Occipital lobe (tissue), 2 donors: ENCODE results near the gene HAGH. TPM values are rescaled to one million over a fixed set of nuclear protein-coding genes. Genes with fewer than 3 reads are reported as not detected.

Source experiments
- DNase-seq: peaks from one replicate; lab custom pipeline; 2025; lab: John Stamatoyannopoulos, UW
- total RNA-seq: library from RNA; depleted of rRNA; stranded (reverse); fragments of >200 nt; gene quantifications from one replicate; pipeline ENCODE4 v1.2.3, GENCODE V29; 2014

Gene HAGH
- total RNA-seq, 1 donor from 2014 or later = 49.1 TPM

DNA sequence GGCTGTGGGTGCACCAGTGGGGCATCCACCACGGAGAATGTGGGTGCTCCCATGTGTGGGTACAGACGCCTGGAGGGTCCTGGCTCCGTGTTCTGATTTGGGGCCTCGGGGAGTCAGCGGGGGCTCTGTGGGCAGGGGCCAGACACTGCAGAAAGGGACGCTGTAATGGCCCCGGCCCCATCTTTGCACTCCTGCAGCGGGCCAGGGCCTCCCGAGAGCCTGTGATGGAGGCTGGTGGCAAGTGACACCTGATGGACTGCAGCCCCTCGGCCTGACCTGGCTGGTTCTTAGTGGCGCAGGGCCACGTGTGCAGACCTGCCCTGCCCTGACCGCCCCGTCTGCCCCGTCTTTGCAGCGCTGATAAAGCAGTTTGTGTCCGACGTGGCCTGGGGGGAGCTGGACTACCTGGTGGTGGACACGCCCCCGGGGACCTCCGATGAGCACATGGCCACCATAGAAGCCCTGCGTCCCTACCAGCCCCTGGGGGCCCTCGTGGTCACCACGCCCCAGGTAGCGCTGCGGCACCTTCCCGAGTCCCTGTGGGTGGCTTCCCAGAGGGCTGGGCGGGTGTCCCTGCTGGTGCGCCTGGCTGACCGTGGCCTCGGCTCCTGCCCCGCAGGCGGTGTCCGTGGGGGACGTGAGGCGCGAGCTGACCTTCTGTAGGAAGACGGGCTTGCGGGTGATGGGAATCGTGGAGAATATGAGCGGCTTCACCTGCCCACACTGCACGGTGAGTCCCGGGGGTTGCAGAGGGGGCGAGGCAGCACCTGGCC is 39.1 kb downstream of the HAGH start:
- no peak for DNase-seq

DNA sequence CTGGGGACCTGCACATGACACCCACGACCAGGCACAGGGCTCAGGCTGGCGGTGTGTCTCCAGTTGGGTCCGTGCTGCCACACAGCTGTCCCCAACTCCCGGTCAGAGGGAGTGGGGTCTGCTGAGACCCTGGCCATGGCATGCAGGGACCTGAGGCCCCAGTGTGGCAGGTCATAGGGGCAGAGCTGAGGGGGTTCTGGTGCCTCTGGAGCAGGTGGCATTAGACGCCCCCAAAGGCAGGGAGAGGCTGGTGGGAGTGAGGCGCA is 39.6 kb downstream of the HAGH start:
- no peak for DNase-seq

DNA sequence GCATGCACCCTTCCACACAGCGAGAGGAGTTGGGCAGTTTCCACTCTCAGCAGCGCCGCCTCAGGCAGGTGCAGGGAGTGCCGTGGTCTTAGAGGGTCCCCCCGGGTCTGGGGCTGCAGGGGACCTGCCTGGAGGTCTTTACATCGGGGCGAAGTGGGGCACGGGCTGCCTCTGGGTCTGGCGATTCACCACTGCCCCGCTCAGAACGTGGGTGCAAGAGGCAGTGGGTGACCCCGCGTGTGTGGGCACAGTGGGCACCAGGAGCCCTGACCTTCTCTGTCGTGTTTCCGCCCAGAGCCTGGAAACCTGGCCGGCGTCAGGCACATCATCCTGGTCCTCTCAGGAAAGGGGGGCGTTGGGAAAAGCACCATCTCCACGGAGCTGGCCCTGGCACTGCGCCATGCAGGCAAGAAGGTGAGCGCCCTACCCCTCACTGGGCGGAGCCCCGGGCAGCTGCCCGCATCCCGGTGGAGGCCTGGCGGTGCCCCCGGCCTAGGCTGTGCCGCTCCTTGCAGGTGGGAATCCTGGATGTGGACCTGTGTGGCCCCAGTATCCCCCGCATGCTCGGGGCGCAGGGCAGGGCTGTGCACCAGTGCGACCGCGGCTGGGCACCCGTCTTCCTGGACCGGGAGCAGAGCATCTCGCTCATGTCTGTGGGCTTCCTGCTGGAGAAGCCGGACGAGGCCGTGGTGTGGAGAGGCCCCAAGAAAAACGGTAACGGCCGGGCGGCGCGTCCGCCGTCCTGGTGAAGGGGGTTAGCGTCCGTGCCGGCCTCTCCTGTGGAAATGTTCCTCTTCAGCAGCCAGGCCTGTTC is 40.2 kb downstream of the HAGH start:
- DNase-seq = no peak

DNA sequence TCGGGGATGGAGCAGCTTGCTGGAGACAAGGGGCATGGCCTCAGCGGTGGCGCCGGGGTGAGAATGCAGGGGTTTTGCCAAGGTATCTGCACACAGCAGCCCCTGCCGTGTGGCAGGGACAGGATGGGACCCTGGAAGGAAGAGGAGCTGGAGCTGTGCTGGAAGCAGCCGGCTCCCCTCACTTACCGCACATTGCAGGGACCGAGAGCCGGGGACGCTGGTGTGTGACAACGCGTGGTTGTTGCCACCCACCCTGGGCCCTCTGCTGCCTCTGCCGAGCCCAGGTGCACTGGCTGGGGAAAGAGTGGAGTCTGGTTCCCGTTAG is 40.8 kb downstream of the HAGH start:
- DNase-seq = no peak

DNA sequence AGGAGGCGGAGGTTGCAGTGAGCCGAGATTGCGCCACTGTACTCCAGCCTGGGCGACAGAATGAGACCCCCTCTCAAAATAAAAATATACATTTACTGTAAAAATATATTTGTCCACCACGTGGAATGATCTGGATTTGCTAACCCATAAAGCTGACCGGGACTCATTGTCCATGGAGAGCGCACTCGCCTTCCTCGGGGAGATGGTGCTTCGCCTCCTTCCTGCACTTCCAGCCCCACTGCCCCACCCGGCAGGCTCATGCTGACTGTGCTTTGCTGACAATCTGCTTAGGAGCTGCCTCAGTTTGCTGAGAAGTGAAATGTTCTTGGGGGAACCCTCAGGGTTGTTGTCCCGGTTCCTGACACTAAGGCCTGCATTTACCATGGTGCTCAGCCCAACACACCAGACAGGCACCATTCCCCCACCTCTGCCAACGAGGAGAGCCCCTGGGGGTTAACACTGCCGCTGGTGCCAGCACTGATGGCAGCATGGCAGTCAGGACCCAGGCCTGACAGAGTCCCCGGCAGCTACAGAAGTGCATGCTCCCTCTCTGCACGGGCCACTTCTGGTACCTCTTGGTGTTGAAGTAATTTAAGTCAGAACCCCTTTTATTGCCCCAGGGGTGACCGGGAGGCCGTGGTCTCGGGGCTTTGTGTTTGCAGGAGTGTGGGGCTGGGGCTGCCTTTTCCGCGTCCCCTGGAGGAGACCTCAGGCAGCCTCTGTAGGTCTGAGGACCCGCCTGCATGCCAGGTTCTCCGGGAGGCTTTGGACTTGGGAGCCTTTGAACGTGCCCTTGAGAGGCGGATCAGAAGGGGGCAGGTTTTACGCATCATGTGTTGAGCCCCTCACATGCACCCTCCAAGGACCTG is 41.4 kb downstream of the HAGH start:
- DNase-seq = no peak

DNA sequence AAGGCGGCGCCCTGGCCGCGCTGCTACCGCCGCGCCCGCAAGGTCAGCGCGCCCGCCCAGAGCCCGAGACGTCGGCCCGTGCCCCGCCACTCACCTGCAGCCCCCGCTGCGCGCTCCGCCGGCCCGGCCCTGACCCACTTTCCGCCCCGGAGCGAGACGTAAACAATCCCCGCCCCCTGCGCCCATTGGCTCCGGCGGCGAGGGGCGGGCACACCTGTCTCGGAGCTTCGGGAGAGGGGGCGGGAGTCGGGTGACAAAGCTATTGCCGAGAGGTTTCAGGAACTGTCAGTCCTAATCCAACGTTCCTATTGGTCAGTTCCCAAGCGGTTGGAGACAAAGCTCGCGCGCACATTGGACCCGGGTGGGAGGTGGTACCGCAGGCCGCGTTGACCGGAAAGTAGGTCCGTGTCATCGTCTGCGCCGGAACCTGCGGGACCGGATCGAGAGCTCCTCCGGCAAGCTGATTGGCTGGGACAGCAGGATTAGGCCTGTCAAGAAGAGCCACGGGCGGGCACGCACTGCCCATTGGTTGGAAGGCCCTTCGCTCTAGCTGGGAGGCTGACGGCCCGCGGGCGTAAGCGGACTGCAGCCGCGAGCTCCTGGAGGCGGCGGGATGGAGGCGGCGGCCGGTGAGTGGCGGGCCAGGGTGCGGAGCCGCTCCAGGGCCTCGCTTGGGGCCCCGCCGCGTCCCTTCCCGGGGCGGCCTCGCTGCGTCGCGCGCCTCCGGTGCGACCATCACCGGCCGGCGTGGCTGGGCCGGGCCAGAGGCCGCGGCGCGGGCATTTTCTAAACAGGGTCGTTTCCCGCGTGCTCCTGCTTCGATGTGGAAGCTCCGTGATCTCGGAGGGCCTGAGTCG is 44.0 kb downstream of the HAGH start, which contains the start of the genes NUBP2 and SPSB3:
TSS of gene NUBP2 (plus strand) at position 553 of the 857 bp plus-strand sequence. CDS start at position 614, 61 bp downstream.
TSS of gene SPSB3 (minus strand) at position 164 of the 857 bp plus-strand sequence. CDS start 1,088 bp downstream, outside the sequence.
- peak; percentile 100 for DNase-seq

DNA sequence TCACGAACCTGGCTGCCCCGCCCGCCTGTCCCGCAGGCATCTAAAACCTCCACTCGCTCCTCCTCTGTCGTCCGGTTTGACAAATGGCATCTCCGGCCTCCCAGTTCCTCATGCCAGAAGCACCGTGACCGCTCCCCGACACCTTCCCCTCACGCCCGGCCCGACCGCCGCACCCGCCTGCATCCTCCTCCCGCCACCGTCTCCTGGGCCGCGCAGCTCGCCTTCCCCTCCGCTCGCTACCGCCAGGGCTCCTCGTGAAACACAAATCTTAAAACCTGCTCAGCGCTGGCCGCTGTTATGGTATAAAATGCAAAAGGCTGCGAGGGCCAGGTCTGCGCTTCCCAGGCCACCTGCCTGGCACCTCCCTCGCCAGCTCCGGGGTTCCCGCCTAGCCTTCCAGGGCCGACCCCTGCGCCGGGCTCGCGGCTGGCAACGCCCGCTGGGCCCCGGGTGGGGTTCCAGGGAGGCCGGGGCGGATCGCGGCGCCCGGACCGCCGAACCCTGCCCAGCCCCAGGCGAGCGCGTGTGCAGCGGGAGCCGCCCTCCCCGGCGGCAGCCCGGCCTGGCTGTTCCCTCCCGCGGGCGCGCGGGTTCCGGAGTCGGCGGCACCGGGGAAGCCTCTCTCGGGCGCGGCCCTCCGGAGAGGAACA is 44.7 kb downstream of the HAGH start:
- no peak for DNase-seq

DNA sequence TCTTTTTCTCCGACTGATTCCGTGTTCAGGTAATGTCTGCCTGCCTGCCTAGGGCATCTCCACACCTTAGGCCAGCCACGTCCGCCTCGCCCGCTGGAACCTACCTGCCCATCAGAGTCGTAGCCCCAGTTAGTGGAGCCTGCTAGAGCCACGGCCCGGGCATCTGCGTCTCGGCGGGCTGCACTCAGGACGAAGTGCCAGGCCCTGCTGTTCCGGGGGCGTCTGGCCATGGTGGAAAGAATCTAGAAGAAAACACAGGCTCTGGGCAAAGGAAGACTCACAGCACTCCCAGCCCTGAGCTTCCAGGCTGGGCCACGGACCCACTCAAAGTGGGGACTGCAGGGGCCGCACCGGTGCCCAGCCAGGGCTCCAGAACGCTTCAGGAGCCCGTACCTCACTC is 45.4 kb downstream of the HAGH start:
- DNase-seq = no peak

DNA sequence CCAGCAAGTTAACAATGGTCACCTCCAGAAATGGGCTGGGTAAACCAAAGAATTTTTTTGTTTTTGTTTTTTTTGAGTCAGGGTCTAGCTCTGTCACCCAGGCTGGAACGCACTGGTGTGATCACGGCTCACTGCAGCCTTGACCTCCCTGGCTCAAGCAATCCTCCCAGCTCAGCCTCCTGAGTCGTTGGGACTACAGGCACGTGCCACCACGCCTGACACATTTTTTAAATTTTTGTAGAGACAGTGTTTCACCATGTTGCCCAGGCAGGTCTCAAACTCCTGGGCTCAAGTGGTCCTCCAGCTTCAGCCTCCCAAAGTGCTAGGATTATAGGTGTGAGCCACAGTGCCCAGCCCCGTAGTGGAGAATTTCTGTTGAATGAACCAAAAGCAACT is 46.0 kb downstream of the HAGH start:
- no peak for DNase-seq

DNA sequence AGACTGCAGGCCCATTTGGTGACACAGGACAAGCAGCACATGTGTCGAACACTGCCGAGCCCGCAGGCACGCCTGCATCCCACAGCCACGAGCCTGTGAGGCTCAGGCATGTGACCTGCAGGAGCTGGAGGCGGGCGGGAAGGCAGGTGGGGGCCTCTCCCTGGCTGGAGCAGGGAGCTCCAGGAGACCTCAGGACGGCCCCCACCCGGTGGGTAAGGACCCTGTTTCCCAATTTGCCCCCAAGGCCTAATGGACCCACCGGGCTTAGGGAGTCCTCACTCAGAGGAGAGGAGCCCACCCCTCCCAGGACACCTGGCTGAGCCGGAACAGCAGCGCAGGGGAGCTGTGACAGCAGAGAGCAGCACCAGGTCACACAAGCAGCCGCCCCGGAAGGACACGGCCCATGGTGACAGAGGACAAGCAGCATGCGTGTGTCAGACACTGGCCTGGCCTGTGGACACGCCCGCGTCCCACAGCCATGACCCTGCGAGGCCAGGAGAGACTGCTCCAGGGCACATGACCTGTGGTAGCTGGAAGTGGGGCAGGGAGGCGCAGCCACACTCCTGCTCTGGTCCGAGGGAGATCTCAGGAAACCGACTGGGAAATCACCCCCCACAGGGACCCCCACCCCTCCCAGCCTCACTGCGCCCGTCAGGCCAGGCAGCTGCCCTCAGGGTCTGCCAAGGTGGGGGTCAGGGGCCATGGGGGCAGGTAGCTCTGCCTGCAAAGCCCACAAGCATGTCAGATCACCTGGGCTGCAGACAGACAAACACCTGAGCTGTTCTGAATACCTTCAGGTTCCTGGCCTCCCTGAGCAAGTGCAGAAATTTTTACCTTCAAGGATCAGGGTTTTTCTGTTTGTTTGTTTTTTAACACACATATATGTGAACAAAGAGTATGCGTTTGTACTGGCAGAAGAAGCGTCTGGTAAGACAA is 46.6 kb downstream of the HAGH start:
- DNase-seq = no peak

DNA sequence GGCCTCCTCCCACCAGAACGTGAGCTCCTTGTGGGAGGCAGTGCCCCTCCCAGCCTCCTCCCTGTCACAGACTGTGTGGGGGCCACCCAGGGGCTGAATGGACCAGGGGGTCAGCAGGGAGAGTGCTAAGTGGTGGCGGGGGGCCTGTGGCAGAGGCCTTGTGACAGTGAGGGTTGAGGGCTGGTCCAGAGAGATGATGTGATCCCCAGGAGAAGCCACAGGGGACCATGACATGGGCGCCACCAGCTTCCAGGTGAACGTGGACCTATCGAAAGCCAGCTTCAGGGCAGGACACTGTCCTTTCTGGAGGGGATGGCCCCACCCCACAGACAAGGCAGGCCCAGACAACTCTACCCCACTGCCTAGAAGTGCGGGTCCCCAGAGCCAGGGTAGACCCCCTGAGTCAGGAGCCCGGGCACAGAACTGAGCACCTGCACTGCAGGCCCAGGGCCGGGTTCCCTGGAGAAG is 47.4 kb downstream of the HAGH start:
- DNase-seq = no peak

DNA sequence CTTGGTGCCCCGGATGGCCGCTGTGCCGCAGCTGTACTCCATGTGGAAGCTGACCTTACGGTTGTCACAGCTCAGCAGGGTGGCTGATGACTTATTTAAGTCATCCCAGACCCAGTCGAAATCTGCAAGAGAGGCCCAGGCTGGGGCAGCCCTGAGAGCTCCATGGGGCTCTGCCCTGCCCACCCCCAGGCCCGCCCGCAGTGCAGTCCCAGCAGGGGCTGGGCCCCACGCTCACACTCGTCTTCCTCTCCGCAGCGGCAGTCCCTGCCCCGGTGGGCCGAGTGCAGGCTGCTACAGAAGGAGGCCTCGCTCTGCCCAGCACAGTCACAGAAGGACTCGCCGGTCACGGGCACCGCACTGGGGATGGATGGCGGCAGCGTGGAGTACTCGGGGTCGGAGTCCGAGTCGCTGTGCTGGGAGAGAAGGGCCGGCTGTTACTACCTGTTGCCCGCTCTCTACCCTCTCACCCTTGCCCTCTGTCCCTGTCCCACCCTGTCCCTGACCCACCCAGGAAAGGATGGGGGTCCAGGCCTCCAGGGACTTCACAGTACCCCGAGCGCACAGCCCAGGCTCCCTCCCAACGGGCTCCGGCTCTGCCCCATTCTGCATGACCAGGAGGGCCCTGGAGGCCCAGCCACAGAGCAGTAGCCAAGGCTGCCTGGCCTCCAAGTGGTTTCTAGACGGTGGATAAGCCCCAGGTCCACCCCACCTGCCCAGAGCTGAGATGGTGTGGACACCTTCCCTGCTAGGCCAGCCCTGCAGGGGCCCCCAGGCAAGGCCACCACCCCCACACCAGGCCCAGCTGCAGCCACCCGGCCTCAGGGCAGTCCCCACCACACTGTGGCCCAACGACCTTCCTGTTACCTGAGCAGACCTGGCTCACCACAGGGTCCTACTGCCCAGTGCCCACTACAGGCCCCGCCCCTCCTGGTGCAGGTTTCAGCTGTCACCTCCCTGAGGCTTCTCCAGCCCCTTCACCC is 48.1 kb downstream of the HAGH start:
- no peak for DNase-seq

DNA sequence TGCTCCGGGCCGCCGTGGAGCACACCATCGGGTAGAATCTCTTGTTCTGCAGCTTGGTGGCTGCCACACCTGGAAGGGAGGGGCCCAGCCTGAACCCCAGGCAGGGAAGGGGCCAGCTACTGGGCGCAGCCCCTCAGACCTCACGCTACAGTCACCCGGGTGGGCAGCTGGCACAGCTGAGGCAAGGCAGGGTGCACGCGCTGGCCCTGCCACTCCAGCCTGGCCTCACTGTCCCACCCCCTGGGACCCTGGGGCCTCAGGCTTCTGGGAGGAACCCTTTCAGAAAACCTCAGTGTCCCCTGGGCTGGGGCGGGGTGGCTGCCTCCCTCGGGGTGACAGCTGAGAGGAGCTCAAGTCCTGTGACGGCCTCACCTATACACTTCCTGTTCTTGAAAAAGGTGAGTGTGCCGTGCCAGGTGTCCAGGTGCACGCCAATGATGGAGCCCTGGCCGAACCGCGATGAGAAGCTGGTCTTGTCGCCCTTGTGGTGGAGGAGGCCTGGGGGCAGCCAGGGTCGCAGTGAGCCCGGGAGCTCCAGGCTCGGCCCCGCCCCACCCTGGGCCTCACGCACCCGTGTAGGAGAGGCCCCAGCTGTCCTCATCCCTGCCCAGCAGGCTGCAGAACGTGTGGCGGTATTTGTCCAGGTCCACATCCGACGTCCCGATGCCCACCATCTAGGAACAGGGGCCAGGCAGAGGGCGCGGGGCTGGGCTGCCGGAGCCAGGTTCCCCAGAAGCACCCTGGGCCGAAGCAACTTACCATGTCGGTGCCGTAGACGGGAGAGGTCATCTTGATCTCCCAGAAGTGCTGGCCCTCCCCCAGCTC is 49.0 kb downstream of the HAGH start:
- no peak for DNase-seq

DNA sequence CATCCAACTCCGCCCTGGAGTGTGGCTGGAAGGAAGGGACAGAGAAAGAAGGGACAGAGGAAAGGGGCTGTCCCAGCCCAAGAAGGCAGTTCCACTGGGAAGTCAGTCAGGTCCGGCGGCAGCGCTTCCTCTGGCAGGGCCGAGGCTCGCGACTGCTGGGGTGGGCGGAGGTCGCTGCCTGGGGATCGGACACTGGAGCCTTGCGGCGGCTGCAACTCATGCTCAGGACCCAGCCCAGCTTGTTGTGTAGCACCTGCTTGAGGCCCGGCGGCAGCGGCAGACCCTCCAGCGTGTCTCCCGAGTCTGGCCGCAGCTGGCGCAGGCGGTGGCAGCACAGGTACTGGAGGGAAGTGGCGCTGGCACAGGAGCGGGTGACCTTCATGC is 49.6 kb downstream of the HAGH start:
- no peak for DNase-seq

DNA sequence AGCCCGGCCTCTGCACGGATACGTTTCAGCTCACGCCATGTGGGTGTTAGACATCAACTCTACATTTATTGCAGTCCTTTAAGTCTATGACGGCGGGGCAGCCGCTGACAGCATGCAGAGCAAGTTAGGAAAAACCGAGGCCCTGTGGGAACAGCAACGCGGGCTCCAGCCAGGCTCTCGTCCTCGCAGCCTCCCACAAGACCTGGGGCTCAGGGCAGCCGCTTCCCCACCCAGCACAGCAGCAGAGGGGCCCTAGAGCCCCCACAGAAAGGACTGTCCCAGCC is 50.0 kb downstream of the HAGH start:
- DNase-seq = no peak

DNA sequence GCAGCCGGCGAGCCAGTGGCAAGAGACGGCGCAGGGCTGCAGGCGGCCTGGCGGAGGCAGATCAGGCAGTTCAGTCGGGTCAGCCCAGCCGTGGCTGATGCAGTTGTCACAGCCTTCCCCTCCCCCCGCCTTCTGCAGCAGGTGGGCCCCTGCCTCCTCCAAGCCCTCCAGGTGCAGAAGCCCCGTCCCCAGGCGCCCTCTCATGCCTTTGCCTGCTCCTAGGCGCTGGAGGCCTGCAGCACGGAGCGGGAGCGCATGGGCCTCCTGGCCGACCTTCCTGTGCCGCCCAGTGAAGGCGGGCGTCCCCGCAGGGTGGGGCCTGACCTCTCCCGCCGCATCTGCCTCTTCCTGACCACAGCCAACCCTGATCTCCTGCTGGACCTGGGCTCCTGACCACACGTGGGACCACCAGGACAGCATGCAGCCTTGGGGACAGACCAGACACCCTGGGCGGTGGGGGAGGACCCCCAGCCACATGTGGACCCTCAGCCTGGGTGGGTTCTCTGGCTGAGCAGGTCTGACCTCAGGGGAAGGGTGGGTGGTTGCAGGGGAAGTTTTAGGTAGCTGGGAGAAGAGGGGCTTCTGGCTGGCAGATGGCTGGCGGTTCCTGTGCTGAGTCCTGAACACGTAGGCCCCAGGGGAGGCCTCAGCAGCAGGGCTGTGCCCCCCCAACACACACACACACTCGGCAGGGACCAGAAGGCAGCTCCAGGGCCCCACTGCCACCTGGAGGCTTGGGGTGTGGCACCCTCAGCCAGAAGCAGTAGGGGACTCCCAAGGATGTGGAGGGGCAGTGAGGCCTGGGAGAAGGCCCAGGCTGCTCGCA is 50.6 kb downstream of the HAGH start:
- DNase-seq = no peak
